ENCODE results near the gene HMX3.
"Not testable (repeated sequence)": the region's sequence is repeated elsewhere in the genome, so short reads cannot be mapped to it uniquely, and the experiment has no call there.

The HMX3 gene

DNA sequence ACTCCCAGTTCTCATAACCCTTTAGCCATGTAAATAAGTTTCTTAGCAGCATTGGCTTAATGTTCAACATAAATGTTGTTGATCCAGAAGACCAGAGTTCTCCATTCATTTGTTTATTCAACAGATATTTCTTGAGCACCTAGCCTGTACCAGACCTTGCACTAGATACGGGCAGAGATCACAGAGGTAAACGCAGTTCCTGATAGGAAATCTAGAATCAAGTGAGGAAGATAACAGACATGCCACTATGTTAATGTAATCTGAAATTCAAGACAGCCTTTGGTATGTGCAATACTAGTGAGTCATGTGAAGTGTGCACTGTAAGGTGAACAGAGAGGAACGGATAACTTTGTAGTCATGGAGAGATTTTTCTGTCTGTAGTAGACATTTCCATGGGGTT is 21.4 kb downstream of the HMX3 start:
- Histone ChIP-seq H3K27me3 (ENCODE audit: low read depth) (no peaks in the 10 kb centered on the region), H3K36me3 (replicated peaks) (peaks cover 74% of the 10 kb centered on the region), H3K9me3 (no peaks in the 10 kb centered on the region), H3K4me3 (no peak overlapping the region), H3K4me1 (peaks cover 52% of the 10 kb centered on the region)
- no peak for DNase-seq (ENCODE audit: low spot score in 2 of 2)
- in situ Hi-C loops (cut with MboI; ENCODE audit: low sequenced_read_pairs): no loop called here

DNA sequence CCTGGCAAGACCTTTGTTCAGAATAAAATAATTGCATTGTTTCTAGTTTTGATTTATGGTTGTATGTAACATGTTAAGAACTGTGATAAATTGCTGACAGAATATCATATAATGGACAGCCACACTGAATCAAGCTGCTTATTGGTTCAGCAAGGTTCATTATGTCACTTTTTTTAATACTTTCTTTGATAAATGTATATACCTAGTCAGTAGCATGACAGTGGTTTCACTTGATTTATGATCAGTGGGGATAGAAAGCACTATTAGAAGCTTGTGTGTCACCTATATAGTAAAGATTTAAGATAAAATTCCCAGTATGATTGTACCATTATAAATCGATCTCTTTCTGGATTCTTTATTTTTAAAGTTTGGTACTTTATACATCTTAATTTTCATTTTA is 22.9 kb downstream of the HMX3 start:
- Histone ChIP-seq H3K9me3 (no peaks in the 10 kb centered on the region), H3K27me3 (ENCODE audit: low read depth) (no peaks in the 10 kb centered on the region), H3K4me1 (peaks cover 37% of the 10 kb centered on the region), H3K36me3 (replicated peaks) (peaks cover 88% of the 10 kb centered on the region), H3K4me3 (no peak overlapping the region)
- in situ Hi-C loops (cut with MboI; ENCODE audit: low sequenced_read_pairs): no loop called here
- DNase-seq (ENCODE audit: low spot score in 2 of 2): no peak

- no peaks in the 10 kb centered on the region for H3K27me3 ChIP-seq (ENCODE audit: low read depth)
- H3K4me3 ChIP-seq: no peak overlapping the region
- in situ Hi-C loops (cut with MboI; ENCODE audit: low sequenced_read_pairs): no loop called here
- H3K36me3 ChIP-seq (replicated peaks): peaks cover 99% of the 10 kb centered on the region
- H3K9me3 ChIP-seq: no peaks in the 10 kb centered on the region
- DNase-seq (ENCODE audit: low spot score in 2 of 2): no peak
- peaks cover 35% of the 10 kb centered on the region for H3K4me1 ChIP-seq
Measured at GRCh38 chr10:123160311-123160980, 24.7 kb downstream of the HMX3 start.

GRCh38 chr10:123164319-123164718 is 28.5 kb downstream of the HMX3 start:
- H3K4me1 ChIP-seq: no peaks in the 10 kb centered on the region
- in situ Hi-C loops (cut with MboI; ENCODE audit: low sequenced_read_pairs): no loop called here
- no peak overlapping the region for H3K4me3 ChIP-seq
- H3K9me3 ChIP-seq: no peaks in the 10 kb centered on the region
- peaks cover 87% of the 10 kb centered on the region for H3K36me3 ChIP-seq (replicated peaks)
- no peaks in the 10 kb centered on the region for H3K27me3 ChIP-seq (ENCODE audit: low read depth)
- DNase-seq (ENCODE audit: low spot score in 2 of 2): no peak

DNA sequence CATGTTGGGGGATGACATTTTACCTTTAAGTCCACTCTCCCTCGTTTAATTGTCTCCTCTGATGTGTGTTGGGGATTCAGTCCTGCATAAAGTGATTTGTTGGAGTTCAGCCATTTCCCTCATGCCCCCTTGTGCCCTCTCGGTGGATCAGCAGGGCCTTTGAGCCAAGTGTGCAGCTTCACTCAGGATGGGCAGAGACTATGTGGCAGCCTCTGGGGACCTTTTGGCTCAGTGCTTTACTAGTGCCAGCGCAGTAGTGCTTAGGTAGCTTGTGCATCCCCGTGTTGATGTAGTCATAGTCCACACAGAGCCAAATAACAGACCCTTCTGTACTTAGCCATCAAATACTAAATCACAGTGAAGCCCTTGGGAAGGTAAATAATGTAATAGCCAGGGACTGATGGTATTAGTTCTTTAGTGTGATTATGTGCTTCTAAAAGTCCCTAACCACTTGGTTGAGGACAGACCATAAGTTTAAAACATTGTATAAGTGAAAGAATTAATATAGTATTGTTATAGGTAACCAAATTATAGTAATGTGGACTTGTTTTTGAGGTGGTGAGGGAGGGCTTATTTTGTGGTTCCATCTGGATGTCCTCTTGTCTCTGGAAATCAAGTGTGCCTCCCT is 29.8 kb downstream of the HMX3 start:
- in situ Hi-C loops (cut with MboI; ENCODE audit: low sequenced_read_pairs): no loop called here
- no peaks in the 10 kb centered on the region for H3K27me3 ChIP-seq (ENCODE audit: low read depth)
- H3K9me3 ChIP-seq: no peaks in the 10 kb centered on the region
- H3K4me1 ChIP-seq: no peaks in the 10 kb centered on the region
- DNase-seq (ENCODE audit: low spot score in 2 of 2): no peak
- H3K4me3 ChIP-seq: no peak overlapping the region
- H3K36me3 ChIP-seq (replicated peaks): peaks cover 83% of the 10 kb centered on the region

GRCh38 chr10:123166618-123167017 is 30.8 kb downstream of the HMX3 start:
- no peaks in the 10 kb centered on the region for H3K9me3 ChIP-seq
- no peaks in the 10 kb centered on the region for H3K4me1 ChIP-seq
- H3K27me3 ChIP-seq (ENCODE audit: low read depth): no peaks in the 10 kb centered on the region
- H3K36me3 ChIP-seq (replicated peaks): peaks cover 75% of the 10 kb centered on the region
- H3K4me3 ChIP-seq: no peak overlapping the region
- no peak for DNase-seq (ENCODE audit: low spot score in 2 of 2)
- in situ Hi-C loops (cut with MboI; ENCODE audit: low sequenced_read_pairs): no loop called here

- no peak overlapping the region for H3K4me3 ChIP-seq
- H3K27me3 ChIP-seq (ENCODE audit: low read depth): no peaks in the 10 kb centered on the region
- no peak for DNase-seq (ENCODE audit: low spot score in 2 of 2)
- peaks cover 42% of the 10 kb centered on the region for H3K36me3 ChIP-seq (replicated peaks)
- H3K9me3 ChIP-seq: no peaks in the 10 kb centered on the region
- H3K4me1 ChIP-seq: no peaks in the 10 kb centered on the region; the same call in 1 of the 2 replicates
- in situ Hi-C loops (cut with MboI; ENCODE audit: low sequenced_read_pairs): no loop called here
Measured at GRCh38 chr10:123170961-123171360, 35.2 kb downstream of the HMX3 start.

GRCh38 chr10:123171616-123172015 is 35.8 kb downstream of the HMX3 start:
- H3K4me3 ChIP-seq; H3K9me3 ChIP-seq; in situ Hi-C loops (cut with MboI; ENCODE audit: low sequenced_read_pairs); H3K4me1 ChIP-seq; DNase-seq (ENCODE audit: low spot score in 2 of 2); H3K27me3 ChIP-seq (ENCODE audit: low read depth): not testable (repeated sequence)
- peaks cover 40% of the 10 kb centered on the region for H3K36me3 ChIP-seq (replicated peaks)

DNA sequence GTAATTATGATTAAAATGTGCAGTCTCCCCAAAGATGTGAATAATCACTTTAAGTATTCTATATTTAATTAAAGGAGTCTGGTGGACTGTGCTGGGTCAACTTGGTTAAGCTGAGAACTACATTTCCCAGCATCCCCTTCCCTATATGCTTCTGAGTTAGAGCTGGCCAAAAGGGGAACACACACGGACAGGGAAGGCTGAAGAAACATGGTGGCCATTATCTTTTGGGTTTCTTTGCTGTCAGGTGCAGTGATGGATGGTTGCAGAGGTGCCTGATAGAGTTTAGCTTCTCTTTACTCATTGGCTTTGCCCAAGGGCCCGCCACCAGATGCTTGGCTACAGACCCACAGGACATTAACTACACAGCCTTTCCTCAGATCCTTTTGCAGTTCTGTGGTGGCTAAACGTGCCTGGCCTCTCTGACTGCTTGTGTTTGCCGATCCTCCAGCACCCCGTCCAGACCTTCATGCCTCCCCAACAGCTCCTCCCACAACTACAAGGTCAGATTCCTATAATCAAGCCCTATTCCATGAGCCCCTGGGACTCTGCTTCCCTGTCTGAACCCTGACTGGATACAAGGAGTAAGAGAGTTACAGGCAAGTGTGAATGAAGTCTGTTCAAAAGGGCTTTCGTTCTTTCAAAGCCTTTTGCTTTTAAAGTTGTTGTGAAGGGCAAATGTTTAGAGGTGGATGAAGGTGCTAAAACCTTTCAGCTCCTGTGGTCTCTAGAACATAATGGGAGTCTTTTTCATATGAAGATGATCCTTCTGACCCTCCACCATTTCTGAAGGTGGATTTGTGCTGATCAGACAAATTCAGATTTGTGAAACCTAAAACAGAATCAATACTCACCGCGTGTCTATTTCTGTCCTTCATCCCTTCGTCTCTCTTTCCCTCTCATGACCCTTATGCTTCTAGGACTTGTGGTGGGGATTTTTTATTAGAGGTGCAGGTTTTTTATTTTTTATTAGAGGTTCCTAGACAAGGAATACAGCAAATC is 39.9 kb downstream of the HMX3 start:
- no peak for DNase-seq (ENCODE audit: low spot score in 2 of 2)
- Histone ChIP-seq H3K9me3 (no peaks in the 10 kb centered on the region), H3K4me1 (no peaks in the 10 kb centered on the region; the same call in 1 of the 2 replicates), H3K36me3 (replicated peaks) (peaks cover 16% of the 10 kb centered on the region), H3K4me3 (no peak overlapping the region), H3K27me3 (ENCODE audit: low read depth) (no peaks in the 10 kb centered on the region)
- in situ Hi-C loops (cut with MboI; ENCODE audit: low sequenced_read_pairs): no loop called here

DNA sequence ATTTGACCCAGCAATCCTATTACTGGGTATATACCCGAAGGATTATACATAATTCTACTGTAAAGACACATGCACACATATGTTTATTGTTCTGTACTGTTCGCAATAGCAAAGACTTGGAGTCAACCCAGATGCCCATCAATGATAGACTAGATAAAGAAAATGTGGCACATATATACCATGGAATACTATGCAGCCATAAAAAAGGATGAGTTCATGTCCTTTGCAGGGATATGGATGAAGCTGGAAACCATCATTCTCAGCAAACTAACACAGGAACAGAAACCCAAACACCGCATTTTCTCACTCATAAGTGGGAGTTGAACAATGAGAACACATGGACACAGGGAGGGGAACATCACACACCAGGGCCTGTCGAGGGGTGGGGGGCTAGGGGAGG is 42.6 kb downstream of the HMX3 start:
- H3K4me1 ChIP-seq; H3K4me3 ChIP-seq; DNase-seq (ENCODE audit: low spot score in 2 of 2); in situ Hi-C loops (cut with MboI; ENCODE audit: low sequenced_read_pairs); H3K27me3 ChIP-seq (ENCODE audit: low read depth); H3K9me3 ChIP-seq: not testable (repeated sequence)
- peaks cover 11% of the 10 kb centered on the region for H3K36me3 ChIP-seq (replicated peaks)

- Histone ChIP-seq H3K27me3 (ENCODE audit: low read depth) (no peaks in the 10 kb centered on the region), H3K4me1 (no peaks in the 10 kb centered on the region), H3K4me3 (no peak overlapping the region), H3K9me3 (0 out of 2 replicates have a peak, but pooled peaks cover 3% of the 10 kb centered on the region), H3K36me3 (replicated peaks) (peaks cover 11% of the 10 kb centered on the region)
- in situ Hi-C loops (cut with MboI; ENCODE audit: low sequenced_read_pairs): no loop called here
- no peak for DNase-seq (ENCODE audit: low spot score in 2 of 2)
Measured at GRCh38 chr10:123180101-123181090, 44.6 kb downstream of the HMX3 start.

GRCh38 chr10:123183724-123184123 is 48.0 kb downstream of the HMX3 start:
- in situ Hi-C loops (cut with MboI; ENCODE audit: low sequenced_read_pairs): no loop called here
- no peaks in the 10 kb centered on the region for H3K36me3 ChIP-seq (replicated peaks)
- no peak overlapping the region for H3K4me3 ChIP-seq
- H3K27me3 ChIP-seq (ENCODE audit: low read depth): no peaks in the 10 kb centered on the region
- H3K4me1 ChIP-seq: no peaks in the 10 kb centered on the region
- H3K9me3 ChIP-seq: 0 out of 2 replicates have a peak, but pooled peaks cover 3% of the 10 kb centered on the region
- DNase-seq (ENCODE audit: low spot score in 2 of 2): no peak

DNA sequence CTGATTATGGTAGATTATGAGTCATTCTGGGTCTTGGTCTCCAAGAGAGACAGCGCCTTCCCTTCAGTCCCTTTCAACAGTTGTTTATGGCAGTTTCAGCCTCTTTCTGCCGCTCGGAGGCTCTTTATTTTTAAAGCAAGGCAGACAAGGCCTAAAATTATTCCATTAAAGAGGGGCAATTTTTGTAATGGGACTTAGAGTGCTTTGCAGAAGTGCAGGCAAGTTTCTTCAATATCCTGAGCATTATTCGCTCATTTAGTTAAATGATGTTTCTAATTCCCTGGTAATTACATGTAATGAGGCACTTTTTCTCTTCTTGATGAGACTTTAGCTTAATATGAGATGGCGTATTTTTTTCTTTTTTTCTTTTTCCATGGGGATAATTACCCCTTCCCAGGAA is 52.0 kb downstream of the HMX3 start:
- Histone ChIP-seq H3K4me1 (no peaks in the 10 kb centered on the region), H3K36me3 (replicated peaks) (no peaks in the 10 kb centered on the region), H3K9me3 (no peaks in the 10 kb centered on the region), H3K4me3 (no peak overlapping the region), H3K27me3 (ENCODE audit: low read depth) (no peaks in the 10 kb centered on the region)
- in situ Hi-C loops (cut with MboI; ENCODE audit: low sequenced_read_pairs): no loop called here
- DNase-seq (ENCODE audit: low spot score in 2 of 2): no peak
